ENCODE data around the gene DUS4L.

The DUS4L gene

DNA sequence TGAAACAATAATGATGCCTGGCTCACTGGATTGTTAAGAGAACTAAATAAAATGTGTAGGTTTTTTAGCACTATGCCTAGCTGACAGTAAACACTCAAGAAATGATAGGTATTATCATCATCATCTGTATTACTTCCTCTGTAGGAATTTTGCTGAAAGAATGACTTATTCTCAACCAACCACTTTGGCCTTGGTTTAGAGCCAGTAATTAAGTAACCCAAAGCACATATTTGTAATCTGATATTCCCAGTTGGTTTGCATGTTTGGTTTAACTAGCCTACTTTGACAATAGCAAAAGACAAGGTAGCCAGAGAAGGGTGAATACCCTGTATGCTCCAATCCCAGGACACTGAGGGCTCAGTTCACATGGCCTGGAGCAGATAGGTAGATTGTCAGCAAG lies 50.7 kb downstream of the DUS4L start:
- TF ChIP-seq TCF12 (IDR thresholded peaks at IDR 0.05; ENCODE audit: low read depth) = no peak
- TF ChIP-seq ZBTB7A (IDR thresholded peaks at IDR 0.05; ENCODE audit: low read depth) = no peak
- TF ChIP-seq, protein P1, sequence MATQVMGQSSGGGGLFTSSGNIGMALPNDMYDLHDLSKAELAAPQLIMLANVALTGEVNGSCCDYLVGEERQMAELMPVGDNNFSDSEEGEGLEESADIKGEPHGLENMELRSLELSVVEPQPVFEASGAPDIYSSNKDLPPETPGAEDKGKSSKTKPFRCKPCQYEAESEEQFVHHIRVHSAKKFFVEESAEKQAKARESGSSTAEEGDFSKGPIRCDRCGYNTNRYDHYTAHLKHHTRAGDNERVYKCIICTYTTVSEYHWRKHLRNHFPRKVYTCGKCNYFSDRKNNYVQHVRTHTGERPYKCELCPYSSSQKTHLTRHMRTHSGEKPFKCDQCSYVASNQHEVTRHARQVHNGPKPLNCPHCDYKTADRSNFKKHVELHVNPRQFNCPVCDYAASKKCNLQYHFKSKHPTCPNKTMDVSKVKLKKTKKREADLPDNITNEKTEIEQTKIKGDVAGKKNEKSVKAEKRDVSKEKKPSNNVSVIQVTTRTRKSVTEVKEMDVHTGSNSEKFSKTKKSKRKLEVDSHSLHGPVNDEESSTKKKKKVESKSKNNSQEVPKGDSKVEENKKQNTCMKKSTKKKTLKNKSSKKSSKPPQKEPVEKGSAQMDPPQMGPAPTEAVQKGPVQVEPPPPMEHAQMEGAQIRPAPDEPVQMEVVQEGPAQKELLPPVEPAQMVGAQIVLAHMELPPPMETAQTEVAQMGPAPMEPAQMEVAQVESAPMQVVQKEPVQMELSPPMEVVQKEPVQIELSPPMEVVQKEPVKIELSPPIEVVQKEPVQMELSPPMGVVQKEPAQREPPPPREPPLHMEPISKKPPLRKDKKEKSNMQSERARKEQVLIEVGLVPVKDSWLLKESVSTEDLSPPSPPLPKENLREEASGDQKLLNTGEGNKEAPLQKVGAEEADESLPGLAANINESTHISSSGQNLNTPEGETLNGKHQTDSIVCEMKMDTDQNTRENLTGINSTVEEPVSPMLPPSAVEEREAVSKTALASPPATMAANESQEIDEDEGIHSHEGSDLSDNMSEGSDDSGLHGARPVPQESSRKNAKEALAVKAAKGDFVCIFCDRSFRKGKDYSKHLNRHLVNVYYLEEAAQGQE (IDR thresholded peaks at IDR 0.05; ENCODE audit: low read depth) = no peak
- TF ChIP-seq NFIC (IDR thresholded peaks at IDR 0.05) = peak; percentile 66
- no peak for TF ChIP-seq USF1 (IDR thresholded peaks at IDR 0.05)
- no peak for TF ChIP-seq YY1 (IDR thresholded peaks at IDR 0.05; ENCODE audit: low read depth)
- TF ChIP-seq EP300 (IDR thresholded peaks at IDR 0.05; ENCODE audit: borderline replicate concordance) = no peak
- TF ChIP-seq TEAD4 (IDR thresholded peaks at IDR 0.05) = peak; percentile 57
- TF ChIP-seq RAD21 (IDR thresholded peaks at IDR 0.05; ENCODE audit: low read depth) = no peak
- TF ChIP-seq FOXM1 (IDR thresholded peaks at IDR 0.05; ENCODE audit: borderline replicate concordance, low read depth) = no peak
- TF ChIP-seq EGR1 (IDR thresholded peaks at IDR 0.05) = no peak
- TF ChIP-seq CREB1 (IDR thresholded peaks at IDR 0.05; ENCODE audit: low read depth) = no peak
- TF ChIP-seq, protein P2, sequence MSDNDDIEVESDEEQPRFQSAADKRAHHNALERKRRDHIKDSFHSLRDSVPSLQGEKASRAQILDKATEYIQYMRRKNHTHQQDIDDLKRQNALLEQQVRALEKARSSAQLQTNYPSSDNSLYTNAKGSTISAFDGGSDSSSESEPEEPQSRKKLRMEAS (IDR thresholded peaks at IDR 0.05) = no peak
- TF ChIP-seq TAF1 (IDR thresholded peaks at IDR 0.05; ENCODE audit: low read depth) = no peak
- peak; percentile 47 for TF ChIP-seq CEBPB (IDR thresholded peaks at IDR 0.05)

DNA sequence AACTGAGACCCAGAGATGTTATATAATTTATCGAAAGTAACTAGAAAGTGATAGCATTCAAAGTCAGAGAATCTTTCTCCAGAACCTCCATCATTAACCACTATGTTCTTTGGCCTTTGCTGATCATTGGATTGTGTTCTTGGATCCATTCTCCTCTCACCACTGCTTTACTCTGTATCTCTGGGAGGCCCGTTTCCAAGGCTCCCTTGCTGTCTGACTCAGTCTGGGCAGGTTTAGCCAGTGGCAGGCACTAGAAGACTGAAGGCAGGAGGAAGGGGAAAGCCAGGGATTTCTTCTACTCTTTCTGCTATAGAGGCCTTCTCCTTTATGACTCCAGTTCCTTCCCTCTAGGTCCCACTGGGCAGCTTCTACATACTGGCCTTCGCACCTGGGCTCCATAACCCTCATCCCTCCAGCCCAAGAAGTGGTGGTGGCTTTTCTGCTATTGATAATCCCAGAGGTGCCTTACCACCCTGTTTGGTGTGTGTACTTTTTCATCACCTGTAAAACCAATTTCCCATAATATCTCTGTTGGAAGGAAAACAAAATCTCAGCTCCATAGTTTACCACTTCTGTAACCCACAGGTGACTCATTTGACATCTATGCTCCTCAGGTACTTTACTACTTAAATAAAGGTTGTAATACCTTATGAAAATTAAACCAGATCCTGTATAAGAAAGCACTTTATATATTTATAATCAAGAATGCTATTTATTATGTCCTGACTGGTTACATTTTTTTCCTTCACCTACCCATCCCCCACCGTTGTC lies 52.3 kb downstream of the DUS4L start:
- TF ChIP-seq CREB1 (IDR thresholded peaks at IDR 0.05; ENCODE audit: low read depth) (no peak), YY1 (IDR thresholded peaks at IDR 0.05; ENCODE audit: low read depth) (no peak), EP300 (IDR thresholded peaks at IDR 0.05; ENCODE audit: borderline replicate concordance) (no peak), ZBTB7A (IDR thresholded peaks at IDR 0.05; ENCODE audit: low read depth) (no peak), EGR1 (IDR thresholded peaks at IDR 0.05) (no peak), FOXM1 (IDR thresholded peaks at IDR 0.05; ENCODE audit: borderline replicate concordance, low read depth) (no peak), RAD21 (IDR thresholded peaks at IDR 0.05; ENCODE audit: low read depth) (no peak), TEAD4 (IDR thresholded peaks at IDR 0.05) (no peak), CEBPB (IDR thresholded peaks at IDR 0.05) (no peak), USF1 (IDR thresholded peaks at IDR 0.05) (no peak), TAF1 (IDR thresholded peaks at IDR 0.05; ENCODE audit: low read depth) (no peak), NFIC (IDR thresholded peaks at IDR 0.05) (no peak), TCF12 (IDR thresholded peaks at IDR 0.05; ENCODE audit: low read depth) (no peak)
- TF ChIP-seq, protein P2 (IDR thresholded peaks at IDR 0.05) = no peak
- TF ChIP-seq, protein P1 (IDR thresholded peaks at IDR 0.05; ENCODE audit: low read depth) = no peak

DNA sequence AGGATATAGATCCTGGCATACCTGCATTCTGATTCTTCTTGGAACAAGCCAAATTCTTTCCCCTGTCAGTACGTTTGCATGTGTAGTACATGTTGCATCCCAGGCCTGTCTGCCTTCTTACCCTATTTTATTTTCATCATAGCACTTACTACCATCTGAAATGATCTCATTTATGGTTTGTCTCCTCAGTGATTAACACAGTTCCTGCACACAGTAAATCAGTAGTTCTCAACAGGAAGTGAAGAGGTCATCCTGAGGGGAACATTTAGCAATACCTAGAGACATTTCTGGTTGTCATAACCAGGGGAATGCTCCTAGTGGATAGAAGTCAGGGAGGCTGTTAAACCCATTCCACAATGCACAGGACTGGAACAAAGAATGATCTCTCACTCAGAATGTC lies 58.7 kb downstream of the DUS4L start:
- TF ChIP-seq, protein P1 (IDR thresholded peaks at IDR 0.05; ENCODE audit: low read depth) = no peak
- TF ChIP-seq TAF1 (IDR thresholded peaks at IDR 0.05; ENCODE audit: low read depth) (no peak), USF1 (IDR thresholded peaks at IDR 0.05) (no peak), RAD21 (IDR thresholded peaks at IDR 0.05; ENCODE audit: low read depth) (no peak), EP300 (IDR thresholded peaks at IDR 0.05; ENCODE audit: borderline replicate concordance) (no peak), EGR1 (IDR thresholded peaks at IDR 0.05) (no peak), TEAD4 (IDR thresholded peaks at IDR 0.05) (no peak), FOXM1 (IDR thresholded peaks at IDR 0.05; ENCODE audit: borderline replicate concordance, low read depth) (no peak), ZBTB7A (IDR thresholded peaks at IDR 0.05; ENCODE audit: low read depth) (no peak), CREB1 (IDR thresholded peaks at IDR 0.05; ENCODE audit: low read depth) (no peak), CEBPB (IDR thresholded peaks at IDR 0.05) (no peak)
- TF ChIP-seq, protein P2 (IDR thresholded peaks at IDR 0.05) = no peak
